Activated T-cell treated with anti-CD3 and anti-CD28 coated beads for 4 hours (primary cell): ENCODE results near the gene ALDH8A1.
"Not testable (repeated sequence)": the region's sequence is repeated elsewhere in the genome, so short reads cannot be mapped to it uniquely, and the experiment has no call there.

Experiments used
- DNase-seq: peaks from one replicate; pipeline ENCODE4 v3.0.0-alpha.2; 2020

ALDH8A1 gene

DNA sequence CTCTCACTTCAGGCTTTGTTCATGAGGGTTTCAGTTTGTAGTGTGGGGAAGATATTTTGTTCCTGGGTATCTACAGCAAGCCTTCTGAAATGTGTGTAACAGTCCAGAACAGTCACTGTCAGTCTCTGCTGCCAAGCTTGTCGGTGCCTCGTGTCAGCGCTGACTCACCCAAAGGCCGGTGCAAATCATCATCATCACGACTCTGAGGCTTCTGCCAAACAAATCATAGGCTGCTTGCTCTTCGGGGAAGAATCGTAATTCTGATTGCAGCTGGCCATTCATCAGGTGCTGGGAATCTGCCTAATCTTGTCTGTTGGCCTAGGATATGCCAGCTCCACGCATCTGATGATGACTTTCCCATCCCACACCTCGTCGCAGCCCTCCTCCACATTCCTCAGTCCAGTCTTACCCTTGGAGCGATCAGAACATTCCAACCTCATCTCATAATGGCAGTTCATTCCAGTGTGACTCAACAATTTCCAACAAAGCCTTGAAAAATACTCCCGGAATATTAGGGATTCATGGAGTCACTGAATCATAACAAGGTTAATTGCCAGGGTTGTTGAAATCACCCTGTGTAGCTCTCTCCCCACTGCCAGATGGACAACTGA lies 40.9 kb downstream of the ALDH8A1 start:
- DNase-seq: no peak

DNA sequence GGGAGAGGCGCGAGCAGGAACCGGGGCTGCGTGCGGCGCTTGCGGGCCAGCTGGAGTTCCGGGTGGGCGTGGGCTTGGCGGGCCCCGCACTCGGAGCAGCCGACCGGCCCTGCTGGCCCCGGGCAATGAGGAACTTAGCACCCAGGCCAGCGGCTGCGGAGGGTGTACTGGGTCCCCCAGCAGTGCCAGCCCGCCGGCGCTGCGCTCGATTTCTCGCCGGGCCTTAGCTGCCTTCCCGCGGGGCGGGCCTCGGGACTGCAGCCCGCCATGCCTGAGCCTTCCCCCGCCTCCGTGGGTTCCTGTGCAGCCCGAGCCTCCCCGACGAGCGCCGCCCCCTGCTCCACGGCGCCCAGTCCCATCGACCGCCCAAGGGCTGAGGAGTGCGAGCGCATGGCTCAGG lies 45.2 kb downstream of the ALDH8A1 start:
- DNase-seq: not testable (repeated sequence)

GRCh38 chr6:134903448-134903847 lies 46.5 kb downstream of the ALDH8A1 start:
- no peak for DNase-seq

- no peak for DNase-seq
Measured at GRCh38 chr6:134902936-134903335, 47.0 kb downstream of the ALDH8A1 start.

DNA sequence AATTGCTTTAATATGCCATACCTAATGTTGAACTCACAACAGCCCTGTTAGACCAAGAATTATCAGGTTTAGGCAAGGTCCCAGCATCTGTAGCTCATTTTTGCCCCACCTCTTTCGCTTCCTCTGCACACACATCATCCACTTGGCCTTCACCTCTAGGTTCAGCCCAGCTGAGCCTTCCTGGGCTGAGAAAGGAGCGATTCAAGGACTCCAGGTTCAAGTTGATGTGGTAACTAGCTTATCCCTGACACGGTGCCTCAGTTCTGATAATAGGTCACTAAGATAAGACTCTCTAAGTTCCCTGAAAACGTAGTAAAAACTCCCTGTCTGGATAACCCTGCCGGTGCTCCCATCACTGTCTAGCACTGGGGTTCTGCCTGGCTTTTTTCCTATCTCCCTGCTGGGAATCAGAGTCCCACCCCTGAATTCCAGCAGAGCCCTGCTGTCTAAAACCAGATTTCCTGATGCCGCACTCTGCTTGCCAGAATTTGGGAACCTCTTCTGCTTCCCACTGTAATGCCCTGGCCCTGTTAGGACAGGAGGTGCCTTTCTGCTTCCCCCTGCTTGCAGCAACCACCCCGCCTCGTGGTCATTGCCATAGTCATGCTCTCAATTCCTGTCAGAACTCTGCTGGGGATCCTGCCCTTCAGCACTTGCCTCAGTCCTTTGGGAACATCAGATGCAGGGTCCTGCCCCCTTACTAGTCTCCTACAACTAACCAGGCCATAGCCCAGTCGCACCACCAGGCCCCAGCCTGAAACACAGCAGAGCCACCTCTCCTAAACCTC lies 47.6 kb downstream of the ALDH8A1 start:
- DNase-seq: no peak

- no peak for DNase-seq
Measured at GRCh38 chr6:134898575-134898974, 51.3 kb downstream of the ALDH8A1 start.

DNA sequence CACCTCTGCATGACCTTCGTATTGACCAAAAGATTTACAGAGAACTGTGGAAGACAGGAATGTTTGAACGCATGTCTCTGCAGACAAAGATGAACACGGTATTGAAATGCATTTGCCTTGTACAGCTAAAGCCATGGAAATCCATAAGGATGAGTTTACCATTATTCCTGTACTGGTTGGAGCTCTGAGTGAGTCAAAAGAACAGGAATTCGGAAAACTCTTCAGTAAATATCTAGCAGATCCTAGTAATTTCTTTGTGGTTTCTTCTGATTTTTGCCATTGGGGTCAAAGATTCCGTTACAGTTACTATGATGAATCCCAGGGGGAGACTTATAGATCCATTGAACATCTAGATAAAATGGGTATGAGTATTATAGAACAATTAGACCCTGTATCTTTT lies 51.7 kb downstream of the ALDH8A1 start:
- not testable (repeated sequence) for DNase-seq

DNA sequence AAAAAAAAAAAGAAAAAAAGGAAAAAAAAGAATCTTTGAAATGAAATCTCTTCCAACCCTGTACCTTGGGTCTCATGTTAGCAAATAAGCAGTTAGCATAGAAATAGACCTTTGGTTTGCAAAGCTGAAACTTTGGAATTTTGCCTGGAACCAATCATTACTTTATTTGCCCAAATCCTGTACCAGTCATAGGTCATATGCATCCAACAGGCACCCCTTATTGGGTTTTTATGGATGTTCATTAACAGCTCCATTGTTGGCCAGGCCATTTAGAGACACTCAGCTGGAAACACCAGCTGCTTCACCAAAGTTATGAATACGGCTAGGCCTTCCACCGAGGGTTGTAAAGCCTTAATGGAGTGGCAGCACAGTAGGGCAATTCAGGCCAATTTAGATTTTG lies 53.0 kb downstream of the ALDH8A1 start:
- DNase-seq: no peak

- no peak for DNase-seq
Measured at GRCh38 chr6:134894800-134895199, 55.1 kb downstream of the ALDH8A1 start.

DNA sequence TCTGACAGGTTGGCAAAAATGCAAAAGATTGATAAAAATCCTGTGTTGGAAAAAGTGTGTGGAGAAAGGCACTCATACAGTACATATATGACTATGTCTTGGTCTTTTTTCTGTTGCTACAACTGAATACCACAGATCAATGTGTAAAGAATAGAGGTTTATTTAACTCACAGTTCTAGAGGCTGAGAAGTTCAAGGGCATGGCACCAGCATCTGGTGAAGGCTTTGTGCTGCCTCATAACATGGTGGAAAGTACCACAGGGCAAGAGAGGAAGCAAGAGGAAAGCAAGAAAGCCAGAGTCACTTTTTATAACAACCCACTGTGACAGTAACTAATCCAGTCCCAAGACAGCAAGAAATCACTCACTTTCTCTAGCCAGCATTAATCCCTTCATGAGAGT lies 57.5 kb downstream of the ALDH8A1 start:
- no peak for DNase-seq

GRCh38 chr6:134891633-134892032 lies 58.3 kb downstream of the ALDH8A1 start:
- no peak for DNase-seq

DNA sequence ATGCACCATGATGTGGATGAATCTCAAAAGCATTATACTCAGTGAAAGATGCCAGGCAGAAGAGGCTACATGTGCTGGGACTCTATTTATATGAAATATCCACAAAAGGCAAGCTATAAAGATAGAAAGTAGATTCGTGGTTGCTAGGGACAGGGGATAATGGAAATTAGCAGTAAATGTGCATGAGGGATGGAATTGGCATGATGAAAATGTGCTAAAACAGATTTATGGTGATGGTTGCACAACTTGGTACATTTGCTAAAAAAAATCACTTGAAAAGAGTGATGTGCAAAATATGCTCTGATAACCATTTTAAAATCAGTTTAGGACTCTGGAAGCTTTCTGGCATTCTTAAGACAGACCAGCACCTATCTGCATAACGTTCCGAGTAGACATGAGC lies 61.6 kb downstream of the ALDH8A1 start:
- DNase-seq: no peak

GRCh38 chr6:134884752-134885151 lies 65.1 kb downstream of the ALDH8A1 start:
- no peak for DNase-seq

GRCh38 chr6:134883314-134883713 lies 66.6 kb downstream of the ALDH8A1 start:
- no peak for DNase-seq

- DNase-seq: no peak
Measured at GRCh38 chr6:134882426-134883038, 67.4 kb downstream of the ALDH8A1 start.

- DNase-seq: no peak
Measured at GRCh38 chr6:134880487-134881190, 69.3 kb downstream of the ALDH8A1 start.

- DNase-seq: no peak
Measured at GRCh38 chr6:134878136-134878535, 71.8 kb downstream of the ALDH8A1 start.

GRCh38 chr6:134875367-134875766 lies 74.5 kb downstream of the ALDH8A1 start:
- DNase-seq: no peak

- no peak for DNase-seq
Measured at GRCh38 chr6:134873500-134874388, 76.2 kb downstream of the ALDH8A1 start.

DNA sequence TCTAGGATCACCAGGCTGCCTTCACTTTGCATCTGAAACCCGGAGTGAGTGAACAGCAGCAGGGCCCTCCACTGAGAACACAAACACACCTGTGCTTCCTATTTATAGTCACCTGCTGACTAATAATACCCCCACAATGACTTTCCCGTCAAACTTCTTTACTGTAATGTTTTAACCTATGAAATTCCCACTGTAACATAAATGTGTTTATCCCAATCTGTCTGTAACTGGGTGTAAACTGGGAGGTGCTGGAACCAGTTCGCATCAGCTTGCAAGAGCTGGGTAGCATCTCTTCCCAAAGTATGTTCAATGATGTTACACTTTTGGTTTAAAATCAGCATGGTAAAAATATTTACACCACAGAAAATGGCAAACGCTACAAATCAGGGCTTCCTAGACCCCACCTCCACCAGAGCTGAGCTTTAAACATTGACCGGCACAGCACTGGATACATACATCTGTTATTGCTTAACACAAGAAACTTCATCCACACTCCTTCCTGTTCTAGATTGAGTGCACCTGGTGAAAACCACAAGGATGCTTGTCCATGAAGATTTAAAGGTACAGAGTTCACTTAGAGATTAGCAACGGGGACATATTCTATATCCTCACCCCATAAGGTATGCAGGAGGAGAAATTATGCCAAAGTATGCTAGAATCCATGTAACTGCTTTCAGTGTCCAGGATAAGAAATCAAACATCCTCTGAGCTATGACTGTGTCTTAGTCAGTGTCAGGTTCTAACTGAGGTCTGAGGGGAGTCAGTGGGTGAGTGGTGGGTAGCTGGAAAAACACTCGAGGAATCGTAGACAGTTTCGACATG lies 79.0 kb downstream of the ALDH8A1 start:
- no peak for DNase-seq

DNA sequence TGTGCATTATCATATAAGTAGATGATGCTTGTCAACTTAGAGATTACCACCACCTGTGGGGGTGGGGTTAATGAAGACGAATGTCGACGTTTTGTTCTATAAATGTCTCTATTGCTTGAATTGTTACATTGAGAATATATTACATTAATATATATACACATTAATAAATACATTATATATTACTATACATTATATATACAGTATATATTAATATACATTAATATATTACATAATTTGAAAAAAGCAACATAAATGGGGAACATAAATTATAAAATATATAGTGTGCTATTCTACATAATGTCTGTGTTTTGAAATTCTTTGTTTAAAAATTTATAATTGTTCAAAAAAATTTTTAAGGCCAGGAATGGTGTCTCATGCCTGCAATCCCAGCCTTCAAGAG lies 81.1 kb downstream of the ALDH8A1 start:
- DNase-seq: no peak
